CD14-positive monocyte (primary cell): Measurements from ENCODE around the gene RAB11FIP4. TPM values are rescaled to one million over a fixed set of nuclear protein-coding genes. Genes with fewer than 3 reads are reported as not detected.

Experiments
- DNase-seq, 3 donors: peaks; one replicate each; pipeline ENCODE4 v3.0.0-alpha.2; 2011 to 2022
- H2AFZ ChIP-seq: 2 replicates; pipeline ENCODE4 v1.6.0; 2012; ENCODE audit warnings: mild to moderate bottlenecking, low read depth, low read length, inconsistent platforms; ENCODE audit not compliant: insufficient read depth, poor library complexity, severe bottlenecking
- H3K27ac ChIP-seq, 2 donors: 1 replicate in 1 of 2; 2 replicates in 1 of 2; pipeline ENCODE4 v1.5.1; 2012 to 2013; ENCODE audit warnings: low read length in 2 of 2, control low read depth in 1 of 2, inconsistent platforms in 1 of 2, low read depth in 1 of 2, mild to moderate bottlenecking in 1 of 2
- H3K27me3 ChIP-seq, 2 donors: one replicate each; pipeline versions ENCODE4 v1.6.0 to v1.6.1; 2011 to 2013; ENCODE audit warnings: low read length in 2 of 2; ENCODE audit not compliant: control insufficient read depth in 2 of 2, insufficient read depth in 2 of 2
- H3K36me3 ChIP-seq, 2 donors: replicated peaks in 1 of 2; 1 replicate in 1 of 2; 2 replicates in 1 of 2; pipeline versions ENCODE4 v1.5.1 to v1.6.1; 2012 to 2013; ENCODE audit warnings: low read length in 2 of 2, control low read depth in 1 of 2, inconsistent platforms in 1 of 2, mild to moderate bottlenecking in 1 of 2; ENCODE audit not compliant: insufficient read depth in 2 of 2, control insufficient read depth in 1 of 2
- H3K4me1 ChIP-seq, 2 donors: 1 replicate in 1 of 2; 2 replicates in 1 of 2; pipeline versions ENCODE4 v1.5.1 to v1.6.1; 2012 to 2013; ENCODE audit warnings: low read length in 2 of 2, control low read depth in 1 of 2, inconsistent platforms in 1 of 2, mild to moderate bottlenecking in 1 of 2, moderate library complexity in 1 of 2; ENCODE audit not compliant: insufficient read depth in 2 of 2, control insufficient read depth in 1 of 2
- H3K4me2 ChIP-seq: replicated peaks from 2 replicates; pipeline ENCODE3; 2012; ENCODE audit warnings: low read length, moderate library complexity, mild to moderate bottlenecking; ENCODE audit not compliant: poor library complexity, severe bottlenecking; ENCODE audit errors: extremely low read depth
- H3K4me3 ChIP-seq, 3 experiments: fragments of 200-600 bp in 1 of 3; sonication (generic) in 1 of 3; replicated peaks in 1 of 3; 1 replicate in 2 of 3; 2 replicates in 1 of 3; pipeline ENCODE4 v1.5.1; 2011 to 2013; ENCODE audit warnings: low read length in 3 of 3, mild to moderate bottlenecking in 3 of 3, control low read depth in 2 of 3, low read depth in 2 of 3, inconsistent platforms in 1 of 3, moderate library complexity in 1 of 3
- H3K79me2 ChIP-seq: 2 replicates; pipeline ENCODE4 v1.6.0; 2012; ENCODE audit warnings: mild to moderate bottlenecking, control low read depth, inconsistent platforms, low read length, moderate library complexity; ENCODE audit not compliant: insufficient read depth
- H3K9ac ChIP-seq: 2 replicates; pipeline ENCODE4 v1.6.0; 2017; ENCODE audit warnings: low read length, mild to moderate bottlenecking; ENCODE audit not compliant: insufficient read depth, poor library complexity, severe bottlenecking
- H3K9me3 ChIP-seq, 2 donors: replicated peaks in 1 of 2; 1 replicate in 1 of 2; 2 replicates in 1 of 2; pipeline versions ENCODE4 v1.5.1 to v1.6.1; 2012 to 2013; ENCODE audit warnings: low read length in 2 of 2, control low read depth in 1 of 2; ENCODE audit not compliant: control insufficient read depth in 1 of 2, insufficient read depth in 1 of 2
- H4K20me1 ChIP-seq: 2 replicates; pipeline ENCODE4 v1.6.0; 2012; ENCODE audit warnings: mild to moderate bottlenecking, low read length, control low read depth, moderate library complexity; ENCODE audit not compliant: insufficient read depth
- H3K27ac Mint-ChIP-seq, 7 donors: one replicate each; pipeline ENCODE4 v1.8.0; 2020; ENCODE audit warnings: mild to moderate bottlenecking in 7 of 7, mixed read lengths in 7 of 7, moderate library complexity in 6 of 7, inconsistent platforms in 2 of 7
- H3K27me3 Mint-ChIP-seq, 3 donors: one replicate each; pipeline ENCODE4 v1.8.0; 2021 to 2022; ENCODE audit warnings: low read depth in 3 of 3, mild to moderate bottlenecking in 3 of 3, mixed read lengths in 3 of 3, moderate library complexity in 3 of 3, inconsistent platforms in 1 of 3
- H3K36me3 Mint-ChIP-seq, 2 donors: one replicate each; pipeline ENCODE4 v1.8.0; 2020; ENCODE audit warnings: mixed read lengths in 2 of 2, inconsistent platforms in 1 of 2, mild to moderate bottlenecking in 1 of 2
- H3K4me1 Mint-ChIP-seq: one replicate; pipeline ENCODE4 v1.8.0; 2020; ENCODE audit warnings: mild to moderate bottlenecking, mixed read lengths
- H3K4me3 Mint-ChIP-seq, 2 donors: one replicate each; pipeline ENCODE4 v1.8.0; 2020; ENCODE audit warnings: mild to moderate bottlenecking in 2 of 2, mixed read lengths in 2 of 2, moderate library complexity in 1 of 2
- H3K9me3 Mint-ChIP-seq, 7 donors: one replicate each; pipeline ENCODE4 v1.8.0; 2020 to 2022; ENCODE audit warnings: mixed read lengths in 7 of 7, mild to moderate bottlenecking in 6 of 7, moderate library complexity in 6 of 7, inconsistent platforms in 2 of 7
- CTCF ChIP-seq: fragments of 200-600 bp; IDR thresholded peaks from one replicate; pipeline ENCODE4 v1.8.0; 2022; ENCODE audit warnings: antibody characterized with exemption, mild to moderate bottlenecking
- WGBS: methylation state at CpG from one replicate; pipeline ENCODE4 v1.1.5; 2013; ENCODE audit warnings: missing lambda C conversion rate; ENCODE audit not compliant: insufficient coverage; 5-methylcytosine and 5-hydroxymethylcytosine counted together
- intact Hi-C, 2 donors: fragments of 100-400 bp; cut with micrococcal nuclease; formaldehyde crosslinking; loops; one replicate each; pipeline versions ENCODE4 v1.15.0 to v1.15.1; 2023
- polyA plus RNA-seq, 3 donors: library from polyadenylated mRNA; depleted of rRNA in 1 of 3; unstranded in 2 of 3; stranded (reverse) in 1 of 3; fragments of 300-500 nt in 2 of 3; fragments of >200 nt in 1 of 3; fragmentation: Illumina TruSeq in 2 of 3; gene quantifications; 1 replicate in 2 of 3; 2 replicates in 1 of 3; pipeline ENCODE4 v1.2.3, GENCODE V29; 2012 to 2021

The RAB11FIP4 gene
- polyA plus RNA-seq, 3 donors = 10.4 to 21.9 (median 16.2) TPM

DNA sequence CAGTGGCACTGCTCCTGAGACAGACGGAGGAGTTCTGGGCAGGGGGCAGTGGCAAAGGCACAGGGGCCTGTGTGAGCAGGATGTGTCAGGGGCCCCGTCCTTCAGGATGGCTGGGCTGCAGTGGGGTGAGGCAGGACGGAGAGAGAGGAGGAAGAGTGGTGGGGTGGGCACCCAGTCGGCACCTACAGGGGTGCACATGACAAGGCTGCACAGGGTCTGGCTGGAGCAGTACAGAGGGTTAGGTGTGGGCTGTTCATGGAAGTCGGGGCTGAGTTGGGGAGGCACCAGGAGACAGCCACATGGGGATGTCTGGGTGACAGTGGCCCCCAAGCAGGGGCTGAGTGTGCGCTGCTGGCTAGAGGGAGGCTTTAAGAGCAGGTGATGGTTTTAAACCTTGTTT, 106.0 kb downstream of the RAB11FIP4 start:
- H3K4me3 ChIP-seq = no peak overlapping the region
- no peak overlapping the region for H3K27ac ChIP-seq
- peak overlapping the region in 1 of 7 donors; percentile 38 for H3K27ac Mint-ChIP-seq
- no peaks in the 10 kb centered on the region for H3K27me3 ChIP-seq
- H3K9ac ChIP-seq = no peak overlapping the region
- peaks cover 2 to 6% (median 3%) of the 10 kb centered on the region in 3 donors for H3K27me3 Mint-ChIP-seq
- WGBS = 95% methylated on average over 5 of the region's 6 CpGs
- H4K20me1 ChIP-seq = peaks cover 13% of the 10 kb centered on the region
- no peaks in the 10 kb centered on the region for H3K9me3 Mint-ChIP-seq
- intact Hi-C loops = loop anchor here in 1 of 2 donors (10.0 kb wide), 1 partner anchor 87 kb away; no protein-coding TSS in a partner anchor
- H3K4me1 Mint-ChIP-seq = peaks cover 37% of the 10 kb centered on the region
- H3K4me2 ChIP-seq = no peak overlapping the region
- no peak for TF ChIP-seq CTCF
- H3K4me3 Mint-ChIP-seq = peak overlapping the region in 1 of 2 donors; percentile 19
- H3K9me3 ChIP-seq = no peaks in the 10 kb centered on the region
- H2AFZ ChIP-seq = no peak overlapping the region
- H3K36me3 ChIP-seq = peaks cover 0 to 5% of the 10 kb centered on the region in 2 donors
- H3K36me3 Mint-ChIP-seq = peaks cover 4 to 8% of the 10 kb centered on the region in 2 donors
- H3K79me2 ChIP-seq = peaks cover 37% of the 10 kb centered on the region
- peaks cover 34 to 41% of the 10 kb centered on the region in 2 donors for H3K4me1 ChIP-seq
- no peak for DNase-seq

- Histone ChIP-seq H4K20me1 (peaks cover 14% of the 10 kb centered on the region), H3K27ac (no peak overlapping the region), H3K79me2 (peaks cover 33% of the 10 kb centered on the region), H3K4me3 (no peak overlapping the region), H3K27me3 (no peaks in the 10 kb centered on the region), H3K9me3 (no peaks in the 10 kb centered on the region), H3K4me1 (peaks cover 27 to 33% of the 10 kb centered on the region in 2 donors), H3K4me2 (no peak overlapping the region), H3K36me3 (peaks cover 0 to 5% of the 10 kb centered on the region in 2 donors), H3K9ac (no peak overlapping the region), H2AFZ (no peak overlapping the region)
- no peak overlapping the region for H3K4me3 Mint-ChIP-seq
- WGBS = 95% methylated on average over 6 of the region's 10 CpGs
- H3K27ac Mint-ChIP-seq = peak overlapping the region in 2 of 7 donors; percentile 11 to 27
- no peak for TF ChIP-seq CTCF
- H3K4me1 Mint-ChIP-seq = peaks cover 29% of the 10 kb centered on the region
- H3K9me3 Mint-ChIP-seq = no peaks in the 10 kb centered on the region
- no peak for DNase-seq
- peaks cover 2 to 6% (median 3%) of the 10 kb centered on the region in 3 donors for H3K27me3 Mint-ChIP-seq
- intact Hi-C loops = loop anchor here in 1 of 2 donors (10.0 kb wide), 1 partner anchor 87 kb away; no protein-coding TSS in a partner anchor
- peaks cover 4 to 8% of the 10 kb centered on the region in 2 donors for H3K36me3 Mint-ChIP-seq
Observed at GRCh38 chr17:31497994-31498826, 106.7 kb downstream of the RAB11FIP4 start.
